ENCODE data around the gene TRMT1.
A peak's percentile ranks its signal among the peaks of the same experiment; 100 is the strongest.
"Not testable (repeated sequence)": the region's sequence is repeated elsewhere in the genome, so short reads cannot be mapped to it uniquely, and the experiment has no call there.

Gene TRMT1

DNA sequence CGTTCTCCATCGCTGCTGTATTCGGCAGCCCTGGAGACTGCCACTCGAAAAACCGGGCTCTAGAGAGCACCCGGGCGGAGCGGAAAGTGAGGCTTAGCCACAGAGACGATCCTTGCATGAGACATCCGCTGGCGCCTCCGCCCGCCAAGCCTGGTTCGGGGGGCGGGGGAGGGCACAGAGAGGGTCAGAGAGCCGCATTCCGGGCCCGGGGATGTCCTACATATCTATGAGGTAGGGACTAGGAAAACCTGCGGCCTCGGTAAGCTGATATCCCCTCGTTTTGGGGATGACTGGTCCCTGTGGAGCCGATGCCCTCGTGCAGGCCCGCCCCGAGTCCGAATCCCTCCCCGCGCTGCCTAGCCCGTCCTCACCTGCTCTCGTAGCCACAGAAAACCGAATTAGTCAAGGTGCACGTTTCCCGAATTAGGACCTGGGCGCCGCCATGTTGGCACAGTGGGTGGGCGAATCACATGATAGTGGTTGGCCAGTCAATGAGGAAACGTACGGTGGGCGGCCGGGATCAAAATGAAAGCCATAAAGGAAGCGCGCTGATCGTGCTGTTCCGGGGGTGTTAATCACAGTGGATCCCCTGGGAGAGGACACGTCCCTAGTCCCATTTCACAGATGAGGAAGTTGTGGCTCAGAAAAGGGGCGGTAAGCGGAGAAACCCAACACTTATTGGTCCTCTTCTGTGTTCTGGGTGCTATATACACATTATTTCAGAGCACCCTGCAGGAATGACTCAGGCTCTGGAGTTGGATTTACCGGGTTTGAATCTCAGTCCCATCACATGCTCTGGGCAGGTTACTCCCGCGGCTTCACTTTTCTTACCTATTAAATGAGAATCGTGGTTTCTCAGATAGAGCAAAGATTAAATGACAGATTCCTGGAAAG is at the start of gene TRMT1:
TRMT1 (minus strand) TSS at position 459 of the 894 bp plus-strand sequence; CDS start at position 118, 341 bp downstream.
- peak; percentile 91 for DNase-seq

DNA sequence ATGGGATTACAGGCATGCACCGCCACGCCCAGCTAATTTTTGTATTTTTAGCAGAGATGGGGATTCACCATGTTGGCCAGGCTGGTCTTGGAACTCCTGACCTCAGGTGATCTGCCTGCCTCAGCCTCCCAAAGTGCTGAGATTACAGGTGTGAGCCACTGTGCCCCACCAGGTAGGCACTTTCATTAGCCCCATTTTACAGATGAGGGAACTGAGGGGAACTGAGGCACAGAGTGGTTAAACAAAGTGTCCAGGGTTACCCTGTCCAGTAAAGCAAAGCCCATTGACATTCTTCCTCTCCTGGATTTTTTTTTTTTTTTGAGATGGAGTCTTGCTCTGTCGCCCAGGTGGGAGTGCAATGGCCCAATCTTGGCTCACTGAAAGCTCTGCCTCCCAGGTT is 49.6 kb upstream of the TRMT1 start:
- DNase-seq: not testable (repeated sequence)

DNA sequence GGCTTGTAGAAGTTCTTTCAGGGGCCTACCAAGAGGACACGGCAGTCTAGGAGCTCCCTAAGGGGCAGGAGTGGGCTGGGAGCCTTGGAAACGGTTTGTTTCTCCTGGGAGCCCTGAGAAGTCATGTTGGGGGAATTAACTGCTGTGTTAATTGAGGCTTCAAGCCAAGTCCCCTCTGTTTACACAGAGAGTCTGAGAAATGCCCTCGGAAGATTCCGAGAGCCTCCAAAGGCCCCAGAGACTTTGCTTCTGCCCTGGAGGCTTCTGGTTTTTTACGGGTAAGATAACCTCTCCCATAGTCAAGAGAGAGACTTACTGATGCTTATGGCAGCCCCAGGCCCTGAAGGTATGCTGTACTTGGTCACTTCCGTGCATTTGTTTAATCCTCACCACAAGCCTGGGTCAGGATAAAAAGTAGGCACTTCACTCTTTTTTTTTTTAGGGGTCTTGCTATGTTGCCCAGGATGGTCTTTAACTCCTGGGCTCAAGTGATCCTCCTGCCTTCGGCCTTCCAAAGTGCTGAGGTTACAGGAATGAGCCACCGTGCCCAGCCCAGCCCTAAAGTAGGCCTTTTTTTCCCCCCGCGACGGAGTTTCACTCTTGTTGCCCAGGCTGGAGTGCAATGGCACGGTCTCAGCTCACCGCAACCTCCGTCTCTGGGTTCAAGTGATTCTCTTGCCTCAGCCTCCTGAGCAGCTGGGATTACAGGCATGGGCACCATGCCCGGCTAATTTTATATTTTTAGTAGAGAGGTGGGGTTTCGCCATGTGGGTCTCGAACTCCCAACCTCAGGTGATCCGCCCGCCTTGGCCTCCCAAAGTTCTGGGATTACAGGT is 48.8 kb upstream of the TRMT1 start:
- no peak for DNase-seq

DNA sequence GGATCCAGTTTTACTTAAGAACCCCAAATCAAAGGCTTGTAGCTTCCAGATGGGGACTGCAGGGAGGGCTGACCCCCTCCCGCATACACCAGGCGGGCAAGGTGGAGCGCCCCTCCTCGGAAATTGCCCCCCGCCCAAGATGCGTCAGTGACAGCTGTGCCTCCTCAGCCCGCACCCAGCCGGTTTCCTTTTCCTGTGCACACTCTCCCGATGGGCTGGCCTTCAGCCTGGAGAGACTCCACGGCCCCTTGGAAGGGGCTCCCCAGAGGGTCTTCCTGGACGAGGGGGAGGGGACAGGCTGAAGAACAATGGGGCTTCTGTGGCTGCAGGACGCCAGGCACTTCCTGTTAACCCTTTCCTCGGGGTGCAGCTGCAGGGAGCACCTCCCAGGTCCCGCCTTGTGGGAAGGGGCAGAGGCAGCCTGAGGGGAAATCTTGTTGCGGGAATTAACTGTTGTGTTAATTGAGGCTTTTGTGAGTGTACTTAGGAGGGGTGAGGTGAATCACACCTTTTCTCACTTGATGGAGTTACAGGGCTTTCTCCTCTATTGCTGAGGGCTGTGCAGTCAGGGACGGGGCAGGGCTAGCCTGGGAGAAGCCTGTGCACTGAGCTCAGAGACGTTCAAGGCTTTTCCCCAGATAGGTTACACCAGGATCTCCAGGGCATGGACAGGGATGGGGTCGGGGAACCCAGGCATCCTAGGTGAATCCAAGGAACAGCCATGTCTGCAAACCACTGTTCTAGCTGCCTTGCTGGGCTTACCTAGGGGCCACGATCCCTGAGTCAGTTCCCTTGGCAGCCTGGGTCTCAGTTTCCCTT is 48.0 kb upstream of the TRMT1 start:
- DNase-seq: peak; percentile 60

DNA sequence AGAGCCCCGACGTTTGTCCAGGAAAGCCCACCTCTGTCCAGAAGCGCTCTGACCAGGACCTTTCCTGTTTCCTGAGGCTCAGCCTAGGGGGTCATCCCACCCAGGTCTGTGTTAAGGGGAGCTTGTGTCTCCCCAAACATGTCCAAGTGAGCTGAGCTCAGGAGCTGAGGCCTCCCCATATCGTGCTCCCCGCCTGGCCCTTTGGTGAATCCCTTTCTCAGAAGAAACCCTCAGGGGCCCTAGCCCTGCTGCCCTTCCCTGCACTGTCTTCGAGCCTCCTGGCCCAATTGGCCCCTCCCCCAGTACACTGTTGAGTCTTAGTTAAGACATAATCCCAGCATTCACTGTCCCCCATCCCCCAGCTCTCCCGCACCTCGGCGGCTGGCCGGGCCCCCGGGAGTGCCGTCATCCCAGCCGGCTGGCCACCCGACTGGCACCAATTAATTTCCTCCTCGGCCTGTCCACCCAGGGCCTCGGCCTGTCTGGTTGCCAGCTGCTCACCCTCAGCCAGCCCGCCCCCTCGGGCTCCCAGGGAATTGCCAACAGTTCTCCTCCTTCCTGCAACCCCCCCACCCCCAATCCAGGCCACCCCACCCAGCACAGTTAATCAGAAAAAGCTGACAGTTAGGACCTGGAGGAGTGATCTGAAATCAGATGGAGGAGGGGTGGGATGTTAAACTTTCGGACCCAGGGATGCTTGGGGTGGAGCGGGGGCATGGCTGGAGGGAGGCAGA is 47.2 kb upstream of the TRMT1 start:
- DNase-seq: peak; percentile 34

DNA sequence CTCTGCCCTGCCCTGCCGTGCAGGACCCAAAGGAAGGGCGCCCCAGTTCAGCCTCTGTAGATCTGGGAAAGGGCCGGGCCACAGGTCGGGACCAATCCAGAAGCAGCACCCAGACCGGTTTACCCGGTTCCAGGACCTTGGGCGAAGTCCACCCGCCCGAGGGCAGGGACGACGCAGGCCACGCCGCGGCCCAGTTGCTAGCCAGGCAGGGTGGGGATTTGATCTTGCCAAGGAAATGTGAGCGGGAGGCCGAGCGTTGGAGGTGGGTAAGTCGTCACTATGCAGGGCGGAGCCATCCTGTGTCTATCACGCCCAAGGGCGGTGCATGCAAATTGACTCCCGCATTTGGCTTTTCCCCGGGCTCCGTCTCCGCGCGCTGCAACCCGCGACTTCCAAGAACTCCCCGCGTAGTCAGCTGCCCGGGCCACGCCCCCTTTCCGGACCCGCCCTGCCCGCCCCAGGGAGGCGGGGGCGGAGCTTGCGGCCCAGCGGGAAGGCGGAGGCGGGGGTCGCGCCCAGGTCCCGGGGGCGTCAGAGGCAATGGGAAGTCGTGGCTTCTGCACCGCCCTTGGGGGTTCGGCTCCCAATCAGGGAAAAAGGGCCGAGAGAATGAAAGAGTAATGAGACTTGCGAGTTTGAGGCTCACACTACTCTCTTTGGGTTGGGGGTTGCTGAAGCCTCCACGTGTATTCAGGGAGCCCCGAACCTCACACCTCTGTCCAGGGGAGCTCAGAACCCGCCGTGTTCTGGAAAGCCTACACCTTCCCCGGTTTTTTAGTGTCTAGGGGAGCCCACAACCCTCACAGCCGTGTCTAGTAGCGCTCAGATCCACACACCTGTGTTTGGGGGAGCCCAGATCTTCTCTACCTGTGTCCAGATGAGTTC is 46.4 kb upstream of the TRMT1 start:
- DNase-seq: peak; percentile 91

DNA sequence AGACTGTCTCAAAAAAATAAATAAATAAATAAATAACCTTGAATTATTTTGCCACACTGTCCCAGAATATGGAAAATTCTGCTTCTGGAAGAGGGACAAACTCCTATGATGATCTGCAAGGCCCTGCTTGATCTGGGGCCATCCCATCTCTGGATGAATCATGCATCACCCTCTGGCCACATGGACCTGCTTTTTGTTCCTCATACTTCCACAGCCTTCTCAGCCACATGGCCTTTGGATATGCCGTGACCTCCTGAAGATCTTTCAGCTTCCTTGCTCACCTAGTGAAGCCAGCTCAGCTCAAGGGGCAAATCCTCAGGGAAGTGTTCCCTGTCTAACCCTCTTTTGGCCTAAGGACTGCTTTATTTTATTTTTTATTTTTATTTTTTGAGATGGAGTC is 44.0 kb upstream of the TRMT1 start:
- no peak for DNase-seq

DNA sequence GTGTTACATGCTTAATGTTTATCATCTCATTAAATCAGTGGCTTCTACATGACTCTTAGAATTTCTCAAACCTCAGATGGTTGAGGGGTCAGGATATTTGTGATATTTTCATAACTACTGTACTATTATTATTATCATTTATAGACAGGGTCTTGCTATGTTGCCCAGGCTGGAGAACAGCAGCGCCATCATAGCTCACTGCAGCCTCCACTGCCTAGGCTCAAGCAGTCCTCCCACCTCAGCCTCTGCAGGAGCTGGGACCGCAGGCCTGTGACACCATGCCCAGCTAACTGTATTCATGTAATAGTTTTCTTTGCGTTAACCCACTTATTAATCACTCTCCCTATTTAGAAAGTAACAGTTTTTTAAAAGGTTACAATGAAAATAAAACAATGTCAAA is 43.2 kb upstream of the TRMT1 start:
- no peak for DNase-seq

DNA sequence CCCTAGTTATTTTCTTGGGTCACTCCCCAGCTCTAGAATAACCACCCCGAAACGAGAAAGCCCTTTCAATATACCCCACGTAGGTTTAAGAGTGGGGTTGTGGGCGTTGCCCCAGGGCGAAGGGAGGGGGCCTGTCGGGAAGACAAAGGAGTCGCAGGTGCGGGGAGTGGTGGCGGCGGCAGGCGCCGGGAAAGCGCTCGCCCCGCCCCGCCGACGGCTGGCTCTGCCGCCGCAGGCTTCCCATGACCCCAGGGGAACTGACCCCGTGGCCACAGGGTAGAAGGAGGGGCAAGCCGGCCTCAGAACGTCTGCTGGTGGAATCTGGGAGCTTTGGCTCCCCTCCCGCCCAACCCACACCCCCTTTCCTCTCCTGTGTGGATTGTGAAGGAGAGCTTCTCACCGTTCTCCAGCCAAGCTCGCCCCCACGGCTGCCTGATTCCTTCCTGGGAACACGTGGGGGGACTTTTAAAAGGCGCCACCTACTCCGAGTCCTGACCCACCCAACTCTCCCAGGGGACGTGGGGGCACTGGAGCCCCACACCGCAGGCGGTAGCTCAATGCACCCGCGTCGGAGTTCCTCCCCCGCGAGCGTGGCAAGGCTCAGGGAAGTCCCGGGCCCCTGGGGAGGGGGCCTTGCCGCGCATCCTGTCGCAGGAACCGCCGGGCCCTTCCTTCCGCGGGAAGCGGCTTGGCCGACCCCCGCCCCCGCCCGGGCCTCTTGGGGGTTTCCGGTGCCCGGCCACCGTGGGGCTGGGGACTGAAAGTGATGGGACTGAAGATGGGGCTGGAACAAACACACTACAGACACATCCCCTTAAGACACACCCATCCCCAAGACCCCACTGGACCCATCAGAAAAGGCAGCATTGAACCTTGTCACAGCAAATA is 39.2 kb upstream of the TRMT1 start:
- peak; percentile 90 for DNase-seq

DNA sequence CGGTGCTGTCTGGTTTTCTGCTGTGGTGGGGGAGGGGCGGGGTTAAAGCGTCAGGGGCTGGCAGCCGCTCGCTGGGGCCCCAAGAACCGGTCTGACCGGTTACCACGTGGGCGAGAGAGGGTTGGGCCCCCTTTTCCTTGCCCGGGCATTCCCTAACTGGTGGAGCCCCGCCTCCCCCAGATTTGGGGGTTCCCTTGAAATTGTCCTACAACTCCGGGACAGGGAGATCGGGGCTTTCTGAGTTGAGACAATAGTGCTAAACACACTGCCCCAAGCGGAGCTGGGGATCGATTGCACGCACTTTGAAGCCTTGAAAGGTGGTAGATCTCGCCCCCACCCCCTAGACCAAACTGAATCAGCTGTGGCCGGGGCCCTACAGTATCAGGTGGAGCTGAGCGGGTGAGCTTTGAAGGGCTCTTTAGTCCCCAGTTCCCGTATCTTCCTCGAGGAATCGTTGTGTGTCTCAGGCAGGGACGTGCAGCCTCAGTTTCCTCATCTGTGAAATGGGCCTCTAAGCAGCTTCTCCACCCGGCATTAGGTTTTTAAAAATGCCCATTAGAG is 38.5 kb upstream of the TRMT1 start:
- peak; percentile 88 for DNase-seq

DNA sequence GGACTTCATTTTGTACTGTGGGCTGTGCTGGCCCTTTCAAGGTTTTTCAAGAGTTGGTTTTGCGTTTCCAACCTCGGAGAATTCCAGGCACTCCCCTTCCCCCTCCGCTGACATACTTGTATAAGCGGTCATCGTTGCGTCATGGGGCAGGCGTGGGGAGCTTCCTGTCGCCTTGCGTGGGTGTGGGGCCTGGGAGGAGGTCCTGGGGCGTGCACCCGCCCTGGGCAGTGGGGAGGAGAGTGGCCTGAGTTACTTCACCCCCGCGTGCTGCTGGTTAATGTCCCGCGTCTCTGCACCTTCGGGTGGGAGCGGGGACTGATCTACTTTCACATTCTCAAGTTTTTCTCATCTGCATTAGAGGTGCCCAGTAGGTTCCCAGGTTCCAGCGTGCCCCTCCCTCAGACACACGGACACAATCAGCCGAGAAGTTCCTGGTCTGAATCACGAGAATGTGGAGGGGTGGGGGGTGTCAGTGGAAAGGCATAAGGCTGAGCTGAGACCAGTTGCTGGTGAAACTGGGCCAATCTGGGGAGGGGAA is 37.8 kb upstream of the TRMT1 start:
- peak; percentile 61 for DNase-seq

DNA sequence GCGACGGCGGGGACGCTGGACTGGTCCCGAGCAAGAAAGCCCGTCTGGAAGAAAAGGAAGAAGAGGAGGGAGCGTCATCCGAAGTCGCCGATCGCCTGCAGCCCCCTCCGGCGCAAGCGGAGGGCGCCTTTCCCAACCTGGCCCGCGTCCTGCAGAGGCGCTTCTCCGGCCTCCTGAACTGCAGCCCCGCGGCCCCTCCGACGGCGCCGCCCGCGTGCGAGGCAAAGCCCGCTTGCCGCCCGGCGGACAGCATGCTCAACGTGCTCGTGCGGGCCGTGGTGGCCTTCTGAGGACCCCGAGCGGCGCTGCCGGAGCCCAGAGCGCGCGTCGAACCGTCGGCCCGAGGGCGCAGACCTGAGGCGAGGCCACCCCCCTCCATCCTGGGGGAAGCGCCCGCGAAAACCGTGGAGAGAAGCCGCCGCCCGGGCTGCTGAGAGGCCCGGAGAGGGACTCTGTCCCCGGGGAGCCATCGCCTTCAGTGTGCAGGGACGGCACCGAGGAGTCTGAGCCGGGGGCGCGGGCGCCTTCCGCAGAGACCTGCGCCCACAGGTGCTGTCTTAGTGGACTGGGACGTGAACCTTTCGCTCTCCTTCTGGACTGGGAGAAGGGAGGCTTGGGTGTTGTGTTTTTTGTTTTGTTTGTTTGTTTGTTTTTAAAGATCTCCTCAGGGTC is 37.2 kb upstream of the TRMT1 start:
- no peak for DNase-seq

DNA sequence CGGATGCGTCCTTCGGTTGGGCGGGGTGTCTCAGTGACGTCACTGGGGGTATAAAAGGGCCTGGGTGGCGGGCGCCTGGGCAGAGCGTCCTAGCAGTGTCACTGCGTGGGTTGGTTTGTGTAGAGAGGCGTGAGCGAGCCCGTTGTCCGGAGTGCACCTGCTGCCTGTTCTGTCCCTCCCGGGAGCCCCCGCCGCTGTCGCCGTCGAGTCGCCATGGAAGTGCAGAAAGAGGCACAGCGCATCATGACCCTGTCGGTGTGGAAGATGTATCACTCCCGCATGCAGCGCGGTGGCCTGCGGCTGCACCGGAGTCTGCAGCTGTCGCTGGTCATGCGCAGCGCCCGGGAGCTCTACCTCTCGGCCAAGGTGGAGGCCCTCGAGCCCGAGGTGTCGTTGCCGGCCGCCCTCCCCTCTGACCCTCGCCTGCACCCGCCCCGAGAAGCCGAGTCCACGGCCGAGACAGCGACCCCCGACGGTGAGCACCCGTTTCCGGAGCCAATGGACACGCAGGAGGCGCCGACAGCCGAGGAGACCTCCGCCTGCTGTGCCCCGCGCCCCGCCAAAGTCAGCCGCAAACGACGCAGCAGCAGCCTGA is 36.5 kb upstream of the TRMT1 start:
- DNase-seq: peak; percentile 99

DNA sequence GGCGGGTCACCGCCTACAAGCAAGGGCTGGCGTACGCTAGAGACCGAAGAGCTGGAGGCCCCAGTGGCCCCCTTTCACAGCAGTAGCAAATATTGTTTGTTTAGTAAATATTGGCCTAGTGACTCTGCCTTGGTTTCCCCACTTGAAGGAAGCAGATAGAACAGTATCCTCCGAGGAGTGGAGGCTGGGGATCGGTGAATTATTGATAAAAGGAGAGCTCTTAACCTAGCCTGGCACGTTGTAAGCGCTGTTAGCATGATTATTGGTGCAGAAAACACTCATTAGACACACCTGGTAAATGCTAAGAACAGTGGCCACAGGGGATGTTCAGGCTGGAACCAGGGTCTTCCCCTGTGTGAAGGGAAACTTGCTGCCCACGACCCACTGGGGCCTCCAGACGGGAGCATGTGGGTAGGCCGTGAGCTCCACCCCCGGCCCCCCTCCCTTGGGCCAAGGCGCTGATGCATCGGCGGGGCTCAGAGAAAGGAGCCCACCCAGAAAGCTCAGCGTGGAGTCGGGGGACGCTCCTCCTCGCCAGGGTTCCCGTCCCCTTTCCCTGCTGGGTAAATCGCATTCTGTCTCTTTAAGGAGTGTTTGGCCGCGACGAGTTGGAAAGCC is 35.9 kb upstream of the TRMT1 start:
- DNase-seq: no peak

DNA sequence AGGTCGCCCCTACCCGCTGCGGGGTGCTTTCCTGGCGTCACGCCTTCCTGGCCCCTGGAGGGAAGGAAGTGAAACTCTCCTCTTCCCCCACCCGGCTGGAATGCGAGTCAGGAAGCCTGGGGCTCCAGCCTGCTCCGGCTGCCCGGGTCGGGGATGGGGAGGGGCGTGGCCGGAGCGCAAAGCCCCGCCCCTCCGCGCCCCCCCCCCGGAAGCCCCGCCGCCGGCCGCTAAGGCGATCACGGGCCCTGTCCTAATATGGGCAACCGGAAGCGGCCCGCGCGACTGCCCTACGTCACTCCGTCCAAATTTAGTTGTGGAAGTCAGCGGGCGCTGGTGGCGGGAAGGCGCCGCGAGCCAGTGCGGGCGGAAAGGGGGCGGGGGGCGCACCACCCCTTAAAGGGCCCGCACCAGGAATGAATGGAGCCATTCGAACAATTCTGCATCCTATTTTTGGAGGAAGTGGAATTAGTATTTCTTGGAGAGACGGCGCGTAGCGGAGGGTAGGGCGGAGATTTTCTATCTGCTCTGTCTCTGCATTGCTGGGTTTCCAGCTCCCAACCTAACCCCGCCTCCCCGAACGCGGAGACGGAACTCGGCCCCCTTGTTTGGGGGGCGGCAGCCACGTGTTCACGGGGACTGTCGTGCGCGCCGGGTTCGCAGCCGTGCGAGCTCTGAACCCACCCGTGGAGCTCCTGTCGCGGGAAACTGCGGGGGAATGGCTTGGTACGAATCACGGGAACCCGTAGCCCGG is 35.2 kb upstream of the TRMT1 start:
- peak; percentile 97 for DNase-seq

DNA sequence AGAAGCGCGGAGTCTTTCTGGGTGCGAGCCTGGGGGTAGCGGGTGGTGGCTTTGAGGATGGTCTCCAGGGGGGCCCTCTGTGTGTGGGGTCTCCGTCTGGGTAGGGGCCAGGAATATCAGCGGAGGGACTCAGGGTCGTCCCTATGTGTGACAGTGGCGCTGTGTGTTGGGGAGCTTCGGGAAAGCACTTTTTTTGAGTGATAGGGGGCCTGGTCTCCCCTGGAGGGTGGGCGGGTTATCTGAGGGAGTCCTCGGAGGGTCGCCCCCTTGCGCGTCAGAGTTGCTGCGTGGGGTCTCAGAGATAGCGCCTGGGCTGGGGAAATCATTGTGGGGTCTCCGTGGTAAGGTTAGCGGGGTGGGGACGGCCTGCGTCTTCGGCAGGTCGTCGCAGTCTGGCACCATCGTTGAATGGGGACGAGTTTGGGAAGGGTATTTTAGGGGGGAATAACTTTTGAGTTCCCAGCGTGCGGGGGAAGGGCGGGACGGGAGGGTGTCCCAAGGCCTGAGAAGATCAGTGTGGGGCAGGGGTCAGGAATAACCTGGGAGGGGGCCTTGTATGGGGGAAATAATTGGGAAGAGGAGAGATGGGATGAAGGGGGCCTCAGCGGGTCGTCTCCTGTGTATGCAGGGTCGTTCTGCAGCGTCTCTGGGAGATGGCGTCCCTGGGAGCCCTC is 34.5 kb upstream of the TRMT1 start:
- peak; percentile 45 for DNase-seq
